OCI-LY3 (cell line): ENCODE results near the gene CSE1L.

Experiments used
- CTCF ChIP-seq: fragments of 200-600, 300-600 bp; sonication (generic); IDR thresholded peaks from 2 replicates; pipeline ENCODE4 v1.5.1; 2014; ENCODE audit warnings: antibody characterized with exemption, low read length, low read depth
- EZH2phosphoT487 ChIP-seq: fragments of 200-600 bp; shearing (Covaris generic); IDR thresholded peaks from 2 replicates; pipeline ENCODE4 v1.6.1; 2018; ENCODE audit warnings: antibody characterized with exemption, mixed run types, low read depth

GRCh38 chr20:49028684-49029083 lies 17.4 kb upstream of the CSE1L start:
- peak; percentile 46 for TF ChIP-seq CTCF
- no peak for TF ChIP-seq EZH2phosphoT487
